Panc1 (cell line): Measurements from ENCODE around the gene RAB12. TPM values are rescaled to one million over a fixed set of nuclear protein-coding genes. Genes with fewer than 3 reads are reported as not detected.

ENCODE experiments used
- ATAC-seq: fragments of 200-7000 bp; cut with Tn5 transposase; 2 replicates; pipeline ENCODE4 v1.9.1; 2020; ENCODE audit warnings: mild to moderate bottlenecking, moderate library complexity
- BruUV-seq: library from RNA; stranded (reverse); fragments of 400-500 nt; replicated peaks from 2 replicates; lab custom pipeline; 2021; lab: Mats Ljungman, UMichigan
- CTCF ChIA-PET: fragments of 300-600 bp; sonication (Branson Sonifier 250); formaldehyde crosslinking; loops from one replicate; lab custom pipeline; 2022; ENCODE audit warnings: antibody characterized with exemption; lab: Charles Lee
- POLR2A ChIA-PET: fragments of 300-600 bp; sonication (Branson Sonifier 250); formaldehyde crosslinking; loops from one replicate; lab custom pipeline; 2022; ENCODE audit warnings: antibody characterized with exemption; lab: Charles Lee
- DNase-seq: peaks from one replicate; pipeline ENCODE4 v3.0.0-alpha.2; 2010; ENCODE audit warnings: low read depth, low spot score
- H3K27ac ChIP-seq: 2 replicates; pipeline ENCODE4 v1.5.1; 2011; ENCODE audit warnings: mild to moderate bottlenecking, low read length, inconsistent platforms
- H3K27me3 ChIP-seq: fragments of 200-500 bp; sonication (Bioruptor generic); 2 replicates; pipeline ENCODE4 v1.6.0; 2014; ENCODE audit warnings: low read length, inconsistent platforms; ENCODE audit not compliant: control insufficient read depth, insufficient read depth
- H3K36me3 ChIP-seq: fragments of 200-500 bp; sonication (Bioruptor generic); 2 replicates; pipeline ENCODE4 v1.5.1; 2014; ENCODE audit warnings: inconsistent platforms, mild to moderate bottlenecking, low read length, moderate library complexity; ENCODE audit not compliant: control insufficient read depth, insufficient read depth
- H3K4me1 ChIP-seq: 2 replicates; pipeline ENCODE4 v1.5.1; 2011; ENCODE audit warnings: inconsistent platforms, mild to moderate bottlenecking, low read length, moderate library complexity; ENCODE audit not compliant: control insufficient read depth, insufficient read depth
- H3K4me3 ChIP-seq, 2 experiments: 2 replicates each; pipeline ENCODE4 v1.5.1; 2011 to 2012; ENCODE audit warnings: low read depth in 2 of 2, low read length in 2 of 2, mild to moderate bottlenecking in 2 of 2, inconsistent platforms in 1 of 2, moderate library complexity in 1 of 2
- H3K9me3 ChIP-seq: fragments of 200-500 bp; sonication (Bioruptor generic); 2 replicates; pipeline ENCODE4 v1.5.1; 2014; ENCODE audit warnings: low read depth, mild to moderate bottlenecking, inconsistent platforms, low read length, moderate library complexity; ENCODE audit not compliant: control insufficient read depth, insufficient read depth
- POLR2AphosphoS5 ChIP-seq: IDR thresholded peaks from 2 replicates; pipeline ENCODE4 v1.6.1; 2012; ENCODE audit warnings: mild to moderate bottlenecking, low read depth, low read length, moderate library complexity
- SIN3A ChIP-seq: IDR thresholded peaks from 2 replicates; pipeline ENCODE4 v1.6.1; 2012; ENCODE audit warnings: low read depth, mild to moderate bottlenecking, low read length, moderate library complexity, borderline replicate concordance; ENCODE audit not compliant: insufficient read depth
- TCF7L2 ChIP-seq: IDR thresholded peaks from 2 replicates; pipeline ENCODE4 v1.6.1; 2011; ENCODE audit warnings: mild to moderate bottlenecking, low read depth, low read length, inconsistent platforms
- in situ Hi-C: cut with HindIII; loops from 2 replicates; pipeline ENCODE4 v1.10.0; 2016; ENCODE audit warnings: low sequenced_read_pairs, low pct_unique_long_range_greater_than_20kb
- intact Hi-C: fragments of 100-400 bp; cut with micrococcal nuclease; formaldehyde crosslinking; loops from one replicate; pipeline ENCODE4 v1.10.0; 2022; ENCODE audit not compliant: unreplicated experiment
- total RNA-seq: library from RNA; stranded (reverse); gene quantifications from one replicate; pipeline ENCODE4 v1.2.1, GENCODE V29; 2021; ENCODE audit not compliant: unreplicated experiment
- TF ChIP-seq, protein P1 (sequence below): fragments of 450-650 bp; IDR thresholded peaks from 2 replicates; pipeline ENCODE4 v1.5.1; 2017; ENCODE audit warnings: mild to moderate bottlenecking
- TF ChIP-seq, protein P2 (sequence below), 2 experiments: IDR thresholded peaks; 2 replicates each; pipeline ENCODE4 v1.6.1; 2011 to 2012; ENCODE audit warnings: low read depth in 2 of 2, control low read depth in 1 of 2, low read length in 1 of 2, mild to moderate bottlenecking in 1 of 2, moderate library complexity in 1 of 2; ENCODE audit not compliant: insufficient read depth in 1 of 2

Gene RAB12
- total RNA-seq, 1 experiment from 2014 or later: 35.7 TPM

DNA sequence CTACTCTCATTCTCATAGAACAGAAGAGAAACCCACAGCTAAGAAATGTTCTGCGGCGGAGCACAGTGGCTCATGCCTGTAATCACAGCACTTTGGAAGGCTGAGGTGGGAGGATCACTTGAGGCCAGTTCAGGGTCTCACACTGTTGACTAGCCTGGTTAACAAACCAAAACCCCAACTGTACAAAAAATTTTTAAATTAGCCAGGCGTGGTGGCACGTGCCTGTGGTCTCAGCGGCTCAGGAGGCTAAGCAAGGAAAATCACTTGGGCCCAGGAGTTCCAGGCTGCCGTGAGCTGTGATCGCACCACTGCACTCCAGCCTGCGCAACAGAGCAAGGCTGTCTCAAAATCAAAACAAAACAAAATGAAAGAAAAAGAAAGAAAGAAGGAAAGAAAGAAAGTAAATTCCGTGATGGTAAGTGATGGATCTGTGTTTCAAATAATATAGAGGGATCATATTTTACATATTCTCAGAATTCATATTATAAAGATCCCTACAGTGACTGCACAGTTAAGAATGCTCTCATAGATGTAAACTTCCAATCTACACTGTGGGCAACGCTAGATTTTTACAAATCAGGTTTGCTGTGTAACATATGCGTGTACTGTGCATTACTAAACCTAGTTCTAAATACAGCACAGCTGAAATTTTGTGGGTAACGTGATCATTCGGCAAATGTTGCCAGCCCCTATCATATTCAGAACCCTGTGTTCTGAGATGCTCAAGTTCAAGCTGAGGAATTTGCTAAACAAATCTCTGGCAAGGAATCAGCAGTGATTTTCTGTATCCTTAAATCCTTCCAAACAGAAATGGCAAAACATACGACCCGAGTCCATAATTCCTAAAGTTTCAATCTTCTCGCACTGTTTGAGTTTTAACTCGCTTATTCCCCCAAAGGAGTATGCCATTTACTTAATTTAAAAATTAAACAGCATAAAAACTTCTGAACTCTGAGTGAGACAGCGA is 1.2 kb upstream of the RAB12 start:
- CTCF ChIA-PET: interaction anchor here (0.5 kb wide), 1 partner anchor 13 kb away, joined by 6 read pairs; no protein-coding TSS in a partner anchor
- ATAC-seq (no peak), DNase-seq (no peak)
- Histone ChIP-seq H3K27ac (no peak overlapping the region), H3K4me1 (peaks cover 15% of the 10 kb centered on the region), H3K27me3 (no peaks in the 10 kb centered on the region), H3K9me3 (no peaks in the 10 kb centered on the region), H3K36me3 (peaks cover 3% of the 10 kb centered on the region), H3K4me3 (no peak overlapping the region)
- POLR2A ChIA-PET: no interaction called here
- intact Hi-C loops: no loop called here
- BruUV-seq: no TSS peak
- in situ Hi-C loops: no loop called here
- no peak for TF ChIP-seq SIN3A
- TF ChIP-seq, protein P1, sequence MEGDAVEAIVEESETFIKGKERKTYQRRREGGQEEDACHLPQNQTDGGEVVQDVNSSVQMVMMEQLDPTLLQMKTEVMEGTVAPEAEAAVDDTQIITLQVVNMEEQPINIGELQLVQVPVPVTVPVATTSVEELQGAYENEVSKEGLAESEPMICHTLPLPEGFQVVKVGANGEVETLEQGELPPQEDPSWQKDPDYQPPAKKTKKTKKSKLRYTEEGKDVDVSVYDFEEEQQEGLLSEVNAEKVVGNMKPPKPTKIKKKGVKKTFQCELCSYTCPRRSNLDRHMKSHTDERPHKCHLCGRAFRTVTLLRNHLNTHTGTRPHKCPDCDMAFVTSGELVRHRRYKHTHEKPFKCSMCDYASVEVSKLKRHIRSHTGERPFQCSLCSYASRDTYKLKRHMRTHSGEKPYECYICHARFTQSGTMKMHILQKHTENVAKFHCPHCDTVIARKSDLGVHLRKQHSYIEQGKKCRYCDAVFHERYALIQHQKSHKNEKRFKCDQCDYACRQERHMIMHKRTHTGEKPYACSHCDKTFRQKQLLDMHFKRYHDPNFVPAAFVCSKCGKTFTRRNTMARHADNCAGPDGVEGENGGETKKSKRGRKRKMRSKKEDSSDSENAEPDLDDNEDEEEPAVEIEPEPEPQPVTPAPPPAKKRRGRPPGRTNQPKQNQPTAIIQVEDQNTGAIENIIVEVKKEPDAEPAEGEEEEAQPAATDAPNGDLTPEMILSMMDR: no peak
- TF ChIP-seq, protein P2, sequence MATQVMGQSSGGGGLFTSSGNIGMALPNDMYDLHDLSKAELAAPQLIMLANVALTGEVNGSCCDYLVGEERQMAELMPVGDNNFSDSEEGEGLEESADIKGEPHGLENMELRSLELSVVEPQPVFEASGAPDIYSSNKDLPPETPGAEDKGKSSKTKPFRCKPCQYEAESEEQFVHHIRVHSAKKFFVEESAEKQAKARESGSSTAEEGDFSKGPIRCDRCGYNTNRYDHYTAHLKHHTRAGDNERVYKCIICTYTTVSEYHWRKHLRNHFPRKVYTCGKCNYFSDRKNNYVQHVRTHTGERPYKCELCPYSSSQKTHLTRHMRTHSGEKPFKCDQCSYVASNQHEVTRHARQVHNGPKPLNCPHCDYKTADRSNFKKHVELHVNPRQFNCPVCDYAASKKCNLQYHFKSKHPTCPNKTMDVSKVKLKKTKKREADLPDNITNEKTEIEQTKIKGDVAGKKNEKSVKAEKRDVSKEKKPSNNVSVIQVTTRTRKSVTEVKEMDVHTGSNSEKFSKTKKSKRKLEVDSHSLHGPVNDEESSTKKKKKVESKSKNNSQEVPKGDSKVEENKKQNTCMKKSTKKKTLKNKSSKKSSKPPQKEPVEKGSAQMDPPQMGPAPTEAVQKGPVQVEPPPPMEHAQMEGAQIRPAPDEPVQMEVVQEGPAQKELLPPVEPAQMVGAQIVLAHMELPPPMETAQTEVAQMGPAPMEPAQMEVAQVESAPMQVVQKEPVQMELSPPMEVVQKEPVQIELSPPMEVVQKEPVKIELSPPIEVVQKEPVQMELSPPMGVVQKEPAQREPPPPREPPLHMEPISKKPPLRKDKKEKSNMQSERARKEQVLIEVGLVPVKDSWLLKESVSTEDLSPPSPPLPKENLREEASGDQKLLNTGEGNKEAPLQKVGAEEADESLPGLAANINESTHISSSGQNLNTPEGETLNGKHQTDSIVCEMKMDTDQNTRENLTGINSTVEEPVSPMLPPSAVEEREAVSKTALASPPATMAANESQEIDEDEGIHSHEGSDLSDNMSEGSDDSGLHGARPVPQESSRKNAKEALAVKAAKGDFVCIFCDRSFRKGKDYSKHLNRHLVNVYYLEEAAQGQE (IDR thresholded peaks at IDR 0.05; ENCODE audit: insufficient read depth in 1 of 2, low read depth in 2 of 2, low read length in 1 of 2): no peak
- TF ChIP-seq POLR2AphosphoS5: no peak
- no peak for TF ChIP-seq TCF7L2

DNA sequence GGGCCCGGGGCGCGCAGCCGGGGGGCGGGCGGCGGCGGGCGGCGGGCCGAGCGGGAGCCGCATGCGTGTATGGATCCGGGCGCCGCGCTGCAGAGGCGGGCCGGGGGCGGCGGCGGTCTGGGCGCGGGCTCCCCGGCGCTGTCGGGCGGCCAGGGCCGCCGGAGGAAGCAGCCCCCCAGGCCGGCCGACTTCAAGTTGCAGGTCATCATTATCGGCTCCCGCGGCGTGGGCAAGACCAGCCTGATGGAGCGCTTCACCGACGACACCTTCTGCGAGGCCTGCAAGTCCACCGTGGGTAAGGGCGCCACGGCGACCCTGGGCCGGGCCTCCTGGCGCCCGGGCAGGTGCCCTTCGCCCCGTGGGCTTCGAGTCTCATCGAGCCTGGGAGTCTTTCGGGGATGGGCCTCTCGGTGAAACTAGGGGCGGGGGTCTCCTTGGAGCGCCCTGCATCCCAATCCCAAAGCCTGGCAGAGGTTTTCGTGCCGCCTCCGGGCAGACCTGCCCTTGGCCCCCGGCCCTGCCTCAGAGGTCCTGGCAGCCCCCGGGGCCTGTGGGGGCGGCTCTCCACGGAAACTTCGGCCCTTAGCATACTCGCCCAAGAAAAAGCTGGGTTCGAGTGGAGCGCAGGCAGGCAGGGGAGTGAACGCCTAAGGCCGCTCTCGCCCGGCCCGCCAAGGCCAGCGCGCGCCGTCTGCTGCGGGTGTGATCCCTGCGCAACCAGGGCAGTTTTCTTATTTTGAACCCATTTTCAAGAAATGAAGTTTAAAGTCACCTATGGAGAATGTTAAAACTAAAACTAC is 622 bp downstream of the RAB12 start:
- CTCF ChIA-PET: interaction anchor here (0.6 kb wide), 1 partner anchor 22 kb away, joined by 5 read pairs; no protein-coding TSS in a partner anchor
- Histone ChIP-seq H3K4me3 (peak overlapping the region; percentile 76 to 83), H3K27ac (peak overlapping the region; percentile 86), H3K27me3 (no peaks in the 10 kb centered on the region), H3K4me1 (peaks cover 16% of the 10 kb centered on the region), H3K36me3 (peaks cover 3% of the 10 kb centered on the region), H3K9me3 (no peaks in the 10 kb centered on the region)
- TF ChIP-seq POLR2AphosphoS5: no peak
- TF ChIP-seq, protein P2 (IDR thresholded peaks at IDR 0.05; ENCODE audit: insufficient read depth in 1 of 2, low read depth in 2 of 2, low read length in 1 of 2): no peak
- TF ChIP-seq, protein P1: no peak
- no peak for TF ChIP-seq SIN3A
- TF ChIP-seq TCF7L2: no peak
- no peak for DNase-seq
- intact Hi-C loops (no loop called here), in situ Hi-C loops (no loop called here)
- BruUV-seq: no TSS peak
- peak; percentile 54 for ATAC-seq
- POLR2A ChIA-PET: no interaction called here
